Parathyroid adenoma (tissue), 2 donors: ENCODE data around the gene EGR4.

Experiments
- H2AFZ ChIP-seq: fragments of 300-600 bp; sonication (generic); one replicate; pipeline ENCODE4 v1.7.0; 2017; ENCODE audit warnings: antibody characterized with exemption, mild to moderate bottlenecking
- H3K27ac ChIP-seq: fragments of 300-600 bp; sonication (generic); one replicate; pipeline ENCODE4 v1.7.0; 2017
- H3K27me3 ChIP-seq: fragments of 300-600 bp; sonication (generic); one replicate; pipeline ENCODE4 v1.7.0; 2017; ENCODE audit warnings: low read length; ENCODE audit not compliant: control insufficient read depth, insufficient read depth
- H3K36me3 ChIP-seq: fragments of 300-600 bp; sonication (generic); one replicate; pipeline ENCODE4 v1.7.0; 2017; ENCODE audit warnings: low read length; ENCODE audit not compliant: control insufficient read depth, insufficient read depth
- H3K4me1 ChIP-seq: fragments of 300-600 bp; sonication (generic); one replicate; pipeline ENCODE4 v1.7.0; 2017; ENCODE audit warnings: control low read depth
- H3K4me2 ChIP-seq: fragments of 300-600 bp; sonication (generic); one replicate; pipeline ENCODE4 v1.7.0; 2017; ENCODE audit warnings: low read length
- H3K4me3 ChIP-seq: fragments of 300-600 bp; sonication (generic); one replicate; pipeline ENCODE4 v1.7.0; 2017; ENCODE audit warnings: low read depth, low read length
- H3K79me2 ChIP-seq: fragments of 300-600 bp; sonication (generic); one replicate; pipeline ENCODE4 v1.7.0; 2017; ENCODE audit warnings: control low read depth
- H3K9ac ChIP-seq: fragments of 300-600 bp; sonication (generic); one replicate; pipeline ENCODE4 v1.7.0; 2017; ENCODE audit warnings: mild to moderate bottlenecking
- H3K9me3 ChIP-seq: fragments of 300-600 bp; sonication (generic); one replicate; pipeline ENCODE4 v1.7.0; 2017; ENCODE audit warnings: low read length; ENCODE audit not compliant: control insufficient read depth
- CTCF ChIP-seq: fragments of 300-600 bp; sonication (generic); IDR thresholded peaks from one replicate; pipeline ENCODE4 v1.7.0; 2017; ENCODE audit warnings: antibody characterized with exemption, mild to moderate bottlenecking
- donor health status: primary hyperparathyroidism.

EGR4 gene

GRCh38 chr2:73295751-73296400 lies 2.5 kb upstream of the EGR4 start:
- Histone ChIP-seq H3K9ac (no peak overlapping the region), H2AFZ (no peak overlapping the region), H3K36me3 (no peaks in the 10 kb centered on the region), H3K4me3 (no peak overlapping the region), H3K27me3 (peaks cover 19% of the 10 kb centered on the region), H3K9me3 (no peaks in the 10 kb centered on the region), H3K79me2 (no peaks in the 10 kb centered on the region), H3K4me1 (no peaks in the 10 kb centered on the region), H3K27ac (no peak overlapping the region), H3K4me2 (no peak overlapping the region)
- no peak for TF ChIP-seq CTCF

- no peak for TF ChIP-seq CTCF
- H3K4me1 ChIP-seq = no peaks in the 10 kb centered on the region
- no peak overlapping the region for H3K4me2 ChIP-seq
- H3K36me3 ChIP-seq = no peaks in the 10 kb centered on the region
- H3K27me3 ChIP-seq = peaks cover 19% of the 10 kb centered on the region
- no peak overlapping the region for H3K4me3 ChIP-seq
- H2AFZ ChIP-seq = no peak overlapping the region
- no peak overlapping the region for H3K27ac ChIP-seq
- H3K9ac ChIP-seq = no peak overlapping the region
- H3K9me3 ChIP-seq = no peaks in the 10 kb centered on the region
- H3K79me2 ChIP-seq = no peaks in the 10 kb centered on the region
These were observed 891 bp upstream of the EGR4 start for GRCh38 chr2:73294239-73294638.

- H3K9me3 ChIP-seq = no peaks in the 10 kb centered on the region
- peak overlapping the region; percentile 37 for H3K4me3 ChIP-seq
- no peaks in the 10 kb centered on the region for H3K36me3 ChIP-seq
- peaks cover 19% of the 10 kb centered on the region for H3K27me3 ChIP-seq
- H3K9ac ChIP-seq = no peak overlapping the region
- no peak overlapping the region for H3K27ac ChIP-seq
- peak overlapping the region; percentile 70 for H3K4me2 ChIP-seq
- peak overlapping the region; percentile 77 for H2AFZ ChIP-seq
- no peak for TF ChIP-seq CTCF
- no peaks in the 10 kb centered on the region for H3K79me2 ChIP-seq
- no peaks in the 10 kb centered on the region for H3K4me1 ChIP-seq
These were observed 328 bp downstream of the EGR4 start for GRCh38 chr2:73292906-73293533.

GRCh38 chr2:73292316-73292905 lies 937 bp downstream of the EGR4 start:
- Histone ChIP-seq H3K4me3 (no peak overlapping the region), H3K79me2 (no peaks in the 10 kb centered on the region), H3K4me1 (no peaks in the 10 kb centered on the region), H3K9ac (no peak overlapping the region), H2AFZ (peak overlapping the region; percentile 77), H3K27me3 (peaks cover 19% of the 10 kb centered on the region), H3K36me3 (no peaks in the 10 kb centered on the region), H3K9me3 (no peaks in the 10 kb centered on the region), H3K4me2 (no peak overlapping the region), H3K27ac (no peak overlapping the region)
- no peak for TF ChIP-seq CTCF
